PC-9 (cell line): ENCODE measurements around the gene CFAP20DC.

Experiments used
- EZH2 ChIP-seq: fragments of 200-600 bp; sonication (generic); IDR thresholded peaks from 2 replicates; pipeline ENCODE4 v1.8.0; 2017; ENCODE audit warnings: antibody characterized with exemption, low read depth
- TF ChIP-seq, protein P1 (sequence below): fragments of 200-600 bp; sonication (generic); conservative IDR thresholded peaks from 2 replicates; pipeline ENCODE4 v1.6.1; 2017; ENCODE audit warnings: mixed run types, antibody characterized with exemption, mild to moderate bottlenecking, moderate library complexity

DNA sequence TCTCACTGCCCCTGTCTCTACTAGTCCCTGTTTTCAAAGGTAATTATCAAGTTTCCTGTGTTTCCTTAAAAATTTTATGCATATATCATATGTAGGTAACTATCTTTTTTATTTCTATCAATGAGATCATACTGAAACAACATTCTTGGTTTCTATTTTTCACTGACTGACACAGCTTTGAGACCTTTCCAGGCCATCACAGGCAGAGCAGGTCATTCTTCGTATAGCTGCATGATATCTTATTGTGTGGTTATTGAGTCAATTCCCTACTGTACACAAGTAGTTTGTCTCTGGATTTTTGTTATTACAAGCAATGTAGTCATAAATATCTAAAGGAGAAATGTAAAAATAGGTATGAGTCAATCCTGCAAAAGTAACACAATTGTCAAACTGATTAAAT is 169.6 kb downstream of the CFAP20DC start:
- TF ChIP-seq, protein P1, sequence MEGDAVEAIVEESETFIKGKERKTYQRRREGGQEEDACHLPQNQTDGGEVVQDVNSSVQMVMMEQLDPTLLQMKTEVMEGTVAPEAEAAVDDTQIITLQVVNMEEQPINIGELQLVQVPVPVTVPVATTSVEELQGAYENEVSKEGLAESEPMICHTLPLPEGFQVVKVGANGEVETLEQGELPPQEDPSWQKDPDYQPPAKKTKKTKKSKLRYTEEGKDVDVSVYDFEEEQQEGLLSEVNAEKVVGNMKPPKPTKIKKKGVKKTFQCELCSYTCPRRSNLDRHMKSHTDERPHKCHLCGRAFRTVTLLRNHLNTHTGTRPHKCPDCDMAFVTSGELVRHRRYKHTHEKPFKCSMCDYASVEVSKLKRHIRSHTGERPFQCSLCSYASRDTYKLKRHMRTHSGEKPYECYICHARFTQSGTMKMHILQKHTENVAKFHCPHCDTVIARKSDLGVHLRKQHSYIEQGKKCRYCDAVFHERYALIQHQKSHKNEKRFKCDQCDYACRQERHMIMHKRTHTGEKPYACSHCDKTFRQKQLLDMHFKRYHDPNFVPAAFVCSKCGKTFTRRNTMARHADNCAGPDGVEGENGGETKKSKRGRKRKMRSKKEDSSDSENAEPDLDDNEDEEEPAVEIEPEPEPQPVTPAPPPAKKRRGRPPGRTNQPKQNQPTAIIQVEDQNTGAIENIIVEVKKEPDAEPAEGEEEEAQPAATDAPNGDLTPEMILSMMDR, result no peak
- no peak for TF ChIP-seq EZH2
